C4-2B (cell line): ENCODE measurements around the gene ATP2A2.

Experiments used
- CTCF ChIP-seq: fragments of 450-650 bp; conservative IDR thresholded peaks from 2 replicates; pipeline ENCODE4 v1.5.1; 2017; ENCODE audit warnings: mild to moderate bottlenecking
- ZFX ChIP-seq: fragments of 450-650 bp; IDR thresholded peaks from 2 replicates; pipeline ENCODE4 v1.6.1; 2017

GRCh38 chr12:110373962-110374611, 93.0 kb downstream of the ATP2A2 start:
- TF ChIP-seq CTCF (no peak), ZFX (no peak)
